Measurements from ENCODE around the gene SLC4A3.

SLC4A3 gene, protein sequence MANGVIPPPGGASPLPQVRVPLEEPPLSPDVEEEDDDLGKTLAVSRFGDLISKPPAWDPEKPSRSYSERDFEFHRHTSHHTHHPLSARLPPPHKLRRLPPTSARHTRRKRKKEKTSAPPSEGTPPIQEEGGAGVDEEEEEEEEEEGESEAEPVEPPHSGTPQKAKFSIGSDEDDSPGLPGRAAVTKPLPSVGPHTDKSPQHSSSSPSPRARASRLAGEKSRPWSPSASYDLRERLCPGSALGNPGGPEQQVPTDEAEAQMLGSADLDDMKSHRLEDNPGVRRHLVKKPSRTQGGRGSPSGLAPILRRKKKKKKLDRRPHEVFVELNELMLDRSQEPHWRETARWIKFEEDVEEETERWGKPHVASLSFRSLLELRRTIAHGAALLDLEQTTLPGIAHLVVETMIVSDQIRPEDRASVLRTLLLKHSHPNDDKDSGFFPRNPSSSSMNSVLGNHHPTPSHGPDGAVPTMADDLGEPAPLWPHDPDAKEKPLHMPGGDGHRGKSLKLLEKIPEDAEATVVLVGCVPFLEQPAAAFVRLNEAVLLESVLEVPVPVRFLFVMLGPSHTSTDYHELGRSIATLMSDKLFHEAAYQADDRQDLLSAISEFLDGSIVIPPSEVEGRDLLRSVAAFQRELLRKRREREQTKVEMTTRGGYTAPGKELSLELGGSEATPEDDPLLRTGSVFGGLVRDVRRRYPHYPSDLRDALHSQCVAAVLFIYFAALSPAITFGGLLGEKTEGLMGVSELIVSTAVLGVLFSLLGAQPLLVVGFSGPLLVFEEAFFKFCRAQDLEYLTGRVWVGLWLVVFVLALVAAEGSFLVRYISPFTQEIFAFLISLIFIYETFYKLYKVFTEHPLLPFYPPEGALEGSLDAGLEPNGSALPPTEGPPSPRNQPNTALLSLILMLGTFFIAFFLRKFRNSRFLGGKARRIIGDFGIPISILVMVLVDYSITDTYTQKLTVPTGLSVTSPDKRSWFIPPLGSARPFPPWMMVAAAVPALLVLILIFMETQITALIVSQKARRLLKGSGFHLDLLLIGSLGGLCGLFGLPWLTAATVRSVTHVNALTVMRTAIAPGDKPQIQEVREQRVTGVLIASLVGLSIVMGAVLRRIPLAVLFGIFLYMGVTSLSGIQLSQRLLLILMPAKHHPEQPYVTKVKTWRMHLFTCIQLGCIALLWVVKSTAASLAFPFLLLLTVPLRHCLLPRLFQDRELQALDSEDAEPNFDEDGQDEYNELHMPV

DNA sequence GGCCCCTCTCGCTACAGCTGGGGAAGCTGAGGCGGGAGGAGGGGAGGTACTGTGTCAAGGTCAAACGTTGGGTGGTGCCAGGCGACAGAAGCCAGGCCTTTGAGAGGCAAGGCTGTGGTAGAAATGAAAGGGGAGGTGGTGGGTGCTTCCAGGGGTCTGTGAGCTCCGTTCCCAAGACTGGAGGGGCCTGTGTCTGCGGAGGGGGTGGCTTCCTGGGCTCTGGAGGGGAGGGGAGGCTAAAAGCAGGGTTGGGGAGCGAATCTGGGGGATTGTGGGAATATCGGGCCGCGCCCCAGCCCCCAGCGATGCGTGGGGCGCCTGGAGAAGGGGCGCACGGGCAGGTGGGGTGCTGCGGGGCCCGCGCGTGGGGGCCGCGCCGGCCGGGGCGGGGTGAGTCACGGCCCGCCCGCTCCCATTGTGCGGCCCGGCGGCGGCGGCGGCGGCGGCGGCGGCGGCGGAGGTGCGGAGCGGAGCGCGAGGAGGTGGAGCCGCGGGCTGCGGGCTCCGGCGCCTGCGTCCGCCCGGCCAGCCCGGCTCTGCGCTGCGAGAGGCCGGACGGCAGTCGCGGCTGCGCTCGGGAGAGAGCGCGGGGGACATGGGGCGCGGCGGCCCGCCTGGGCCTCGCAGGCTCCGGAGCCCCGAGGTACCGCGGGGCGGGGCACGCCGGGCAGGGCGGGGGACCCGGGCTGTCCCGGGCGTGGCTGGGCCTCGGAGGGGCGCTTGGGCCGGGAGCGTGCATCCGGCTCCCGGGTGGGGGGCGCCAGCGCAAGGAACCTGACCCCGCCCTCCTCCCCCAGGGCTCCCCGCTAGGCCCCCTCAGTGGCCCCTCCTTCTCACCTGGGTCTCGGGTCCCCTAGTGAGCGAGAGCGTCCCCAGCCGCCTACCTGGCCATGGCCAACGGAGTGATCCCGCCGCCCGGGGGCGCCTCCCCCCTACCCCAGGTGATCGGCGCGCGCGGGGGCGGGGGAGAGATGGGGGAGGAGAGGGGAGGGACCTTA, at the start of gene SLC4A3:
TSS of gene SLC4A3 (plus strand) at position 528 of the 998 bp plus-strand sequence. CDS start at position 891, 363 bp downstream.
- Mint-ChIP-seq H3K9me3 (no peaks in the 10 kb centered on the region), H3K4me1 (ENCODE audit: low read depth) (peaks cover 6% of the 10 kb centered on the region), H3K36me3 (ENCODE audit: low read depth) (no peaks in the 10 kb centered on the region), H3K27ac (peak within 1 kb of the TSS; percentile 26), H3K4me3 (peak within 1 kb of the TSS; percentile 62), H3K27me3 (peaks cover 15% of the 10 kb centered on the region)

DNA sequence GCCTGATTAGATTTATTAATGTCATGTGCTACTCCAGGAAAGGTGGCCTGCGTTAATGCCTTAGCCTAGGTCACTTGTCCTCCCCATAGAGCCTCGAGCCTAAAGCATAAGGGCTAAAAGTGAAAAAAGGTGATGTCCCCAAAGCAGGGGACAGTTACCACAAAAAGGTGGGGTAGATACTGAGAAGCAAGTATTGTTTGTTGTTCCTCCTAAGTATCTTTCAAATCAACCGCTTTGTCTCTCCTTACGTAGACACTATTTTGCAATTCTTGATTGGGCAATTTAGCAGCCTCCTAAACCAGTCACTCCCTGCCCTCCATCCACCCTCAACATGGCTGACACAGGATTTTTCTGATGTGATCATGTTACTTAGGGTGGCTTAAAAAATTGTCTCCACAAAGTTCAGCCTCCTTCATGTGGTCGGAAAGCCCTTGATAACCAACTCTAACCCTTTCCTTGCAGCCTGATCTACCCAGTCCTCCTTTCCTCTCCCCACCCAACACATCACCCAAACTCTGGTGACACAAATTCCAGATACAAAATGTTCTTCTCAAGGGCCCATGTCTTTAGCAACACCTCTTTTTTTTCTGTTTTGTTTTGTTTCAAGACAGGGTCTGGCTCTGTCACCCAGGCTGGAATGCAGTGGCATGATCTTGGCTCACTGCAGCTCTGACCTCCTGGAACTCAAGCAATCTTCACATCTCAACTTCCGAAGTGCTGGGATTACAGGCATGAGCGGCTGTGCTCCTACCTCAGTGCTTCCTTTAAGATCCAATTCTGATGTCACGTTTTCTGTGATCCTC, 48.4 kb upstream of the SLC4A3 start:
- Mint-ChIP-seq H3K27me3 (peaks cover 19% of the 10 kb centered on the region), H3K4me1 (ENCODE audit: low read depth) (no peaks in the 10 kb centered on the region), H3K4me3 (no peak overlapping the region), H3K36me3 (ENCODE audit: low read depth) (no peaks in the 10 kb centered on the region), H3K27ac (no peak overlapping the region), H3K9me3 (no peaks in the 10 kb centered on the region)

DNA sequence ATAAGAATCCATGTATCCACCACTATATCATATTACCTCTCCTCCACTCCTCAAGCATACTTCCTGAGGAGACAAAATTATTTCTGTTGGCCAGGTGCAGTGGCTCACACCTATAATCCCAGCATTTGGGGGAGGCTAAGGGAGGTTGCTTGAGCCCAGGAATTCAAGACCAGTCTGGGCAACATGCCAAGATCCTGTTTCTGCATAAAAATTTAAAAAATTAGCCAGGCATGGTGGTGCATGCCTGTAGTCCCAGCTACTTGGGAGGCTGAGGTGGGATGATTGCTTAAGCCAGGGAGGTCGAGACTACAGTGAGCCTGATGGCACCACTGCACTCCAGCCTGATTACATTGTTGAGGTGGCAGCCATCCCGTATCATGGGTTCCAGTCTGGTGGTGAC, 46.1 kb upstream of the SLC4A3 start:
- Mint-ChIP-seq H3K36me3 (ENCODE audit: low read depth) (no peaks in the 10 kb centered on the region), H3K4me1 (ENCODE audit: low read depth) (no peaks in the 10 kb centered on the region), H3K27me3 (peaks cover 11% of the 10 kb centered on the region), H3K27ac (no peak overlapping the region), H3K9me3 (no peaks in the 10 kb centered on the region), H3K4me3 (no peak overlapping the region)

DNA sequence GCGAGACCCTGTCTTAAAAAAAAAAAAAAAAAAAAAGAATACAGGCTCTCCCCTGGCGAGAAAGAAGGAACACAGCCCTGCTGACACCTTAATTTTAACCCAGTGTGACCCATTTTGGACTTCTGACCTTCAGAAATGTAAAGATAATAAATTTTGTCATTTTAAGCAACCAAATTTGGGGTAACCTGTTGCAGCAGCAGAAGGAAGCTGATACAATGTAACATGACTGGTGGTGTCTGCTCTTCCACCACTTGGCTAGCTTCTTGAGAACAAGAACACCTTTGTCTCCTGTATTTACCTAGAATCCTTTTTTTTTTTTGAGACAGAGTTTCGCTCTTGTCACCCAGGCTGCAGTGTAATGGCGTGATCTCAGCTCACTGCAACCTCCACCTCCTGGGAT, 36.3 kb upstream of the SLC4A3 start:
- Mint-ChIP-seq H3K9me3 (no peaks in the 10 kb centered on the region), H3K27me3 (peaks cover 4% of the 10 kb centered on the region), H3K36me3 (ENCODE audit: low read depth) (no peaks in the 10 kb centered on the region), H3K4me3 (no peak overlapping the region), H3K4me1 (ENCODE audit: low read depth) (no peaks in the 10 kb centered on the region), H3K27ac (no peak overlapping the region)

DNA sequence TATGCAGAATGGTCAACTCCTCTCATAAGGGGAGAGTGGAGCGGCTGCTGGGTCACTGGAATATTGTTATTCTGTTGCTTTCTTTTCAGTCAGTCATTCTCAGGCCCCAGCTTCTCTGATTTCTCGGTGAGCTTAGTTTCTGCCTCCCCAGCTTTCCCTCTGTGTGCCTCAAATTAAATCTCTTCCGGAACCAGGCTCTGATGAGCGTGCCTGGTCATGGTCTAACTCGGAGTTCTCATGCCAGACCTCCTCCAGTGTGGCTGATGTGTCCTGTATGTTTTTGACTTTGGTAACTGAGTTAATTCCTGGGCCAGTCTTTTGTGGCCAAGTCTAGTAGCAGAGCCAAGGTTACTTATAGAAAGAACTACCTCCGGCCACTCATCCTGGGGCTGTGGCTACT, 34.7 kb upstream of the SLC4A3 start:
- H3K27ac Mint-ChIP-seq: no peak overlapping the region
- H3K9me3 Mint-ChIP-seq: no peaks in the 10 kb centered on the region
- H3K36me3 Mint-ChIP-seq (ENCODE audit: low read depth): no peaks in the 10 kb centered on the region

DNA sequence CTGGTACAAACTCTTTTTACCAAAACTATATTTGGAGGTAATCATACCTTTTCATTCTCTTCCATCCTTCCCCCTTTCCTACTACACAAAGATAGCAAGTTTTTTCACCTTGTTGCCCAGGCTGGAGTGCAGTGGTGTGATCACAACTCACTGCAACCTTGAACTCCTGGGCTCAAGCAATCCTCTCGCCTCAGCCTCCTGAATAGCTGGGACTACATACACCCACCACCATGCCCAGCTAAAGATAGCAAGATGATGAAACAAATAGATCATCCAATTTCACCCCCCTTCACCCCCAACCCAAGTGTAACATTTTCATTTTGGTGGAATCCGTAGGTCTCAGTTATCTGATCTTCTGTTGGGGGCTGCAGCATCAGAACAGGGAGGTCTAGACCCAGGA, 34.3 kb upstream of the SLC4A3 start:
- Mint-ChIP-seq H3K4me3 (no peak overlapping the region), H3K4me1 (ENCODE audit: low read depth) (peaks cover 10% of the 10 kb centered on the region), H3K36me3 (ENCODE audit: low read depth) (no peaks in the 10 kb centered on the region), H3K9me3 (no peaks in the 10 kb centered on the region), H3K27ac (no peak overlapping the region), H3K27me3 (peaks cover 4% of the 10 kb centered on the region)

More for the DNA sequence above, 34.7 kb upstream of the SLC4A3 start:
- H3K4me1 Mint-ChIP-seq (ENCODE audit: low read depth): peaks cover 9% of the 10 kb centered on the region
- no peak overlapping the region for H3K4me3 Mint-ChIP-seq
- H3K27me3 Mint-ChIP-seq: peaks cover 4% of the 10 kb centered on the region

DNA sequence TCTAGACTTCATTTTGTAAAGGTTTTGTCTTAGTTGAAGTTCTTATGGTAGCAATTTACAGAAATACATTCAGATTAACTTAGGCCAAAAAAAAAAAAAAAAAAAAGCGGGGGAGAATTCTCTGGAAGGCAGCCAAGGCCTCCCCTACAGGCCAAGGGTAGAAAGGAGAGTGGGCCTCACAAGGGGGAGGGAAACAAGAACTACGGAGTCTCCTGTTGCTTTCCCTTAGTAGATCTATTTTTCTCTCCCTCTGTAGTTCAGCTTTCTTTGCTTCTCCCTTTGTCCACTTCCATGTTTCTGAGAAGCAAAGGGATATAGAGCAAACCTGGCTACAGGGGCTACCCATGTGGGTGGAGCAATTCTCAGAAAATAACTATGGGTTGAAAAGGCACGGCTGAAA, 32.2 kb upstream of the SLC4A3 start:
- no peak overlapping the region for H3K4me3 Mint-ChIP-seq
- peaks cover 4% of the 10 kb centered on the region for H3K27me3 Mint-ChIP-seq
- no peak overlapping the region for H3K27ac Mint-ChIP-seq
- H3K36me3 Mint-ChIP-seq (ENCODE audit: low read depth): peaks cover 4% of the 10 kb centered on the region
- H3K4me1 Mint-ChIP-seq (ENCODE audit: low read depth): peaks cover 19% of the 10 kb centered on the region
- H3K9me3 Mint-ChIP-seq: no peaks in the 10 kb centered on the region

DNA sequence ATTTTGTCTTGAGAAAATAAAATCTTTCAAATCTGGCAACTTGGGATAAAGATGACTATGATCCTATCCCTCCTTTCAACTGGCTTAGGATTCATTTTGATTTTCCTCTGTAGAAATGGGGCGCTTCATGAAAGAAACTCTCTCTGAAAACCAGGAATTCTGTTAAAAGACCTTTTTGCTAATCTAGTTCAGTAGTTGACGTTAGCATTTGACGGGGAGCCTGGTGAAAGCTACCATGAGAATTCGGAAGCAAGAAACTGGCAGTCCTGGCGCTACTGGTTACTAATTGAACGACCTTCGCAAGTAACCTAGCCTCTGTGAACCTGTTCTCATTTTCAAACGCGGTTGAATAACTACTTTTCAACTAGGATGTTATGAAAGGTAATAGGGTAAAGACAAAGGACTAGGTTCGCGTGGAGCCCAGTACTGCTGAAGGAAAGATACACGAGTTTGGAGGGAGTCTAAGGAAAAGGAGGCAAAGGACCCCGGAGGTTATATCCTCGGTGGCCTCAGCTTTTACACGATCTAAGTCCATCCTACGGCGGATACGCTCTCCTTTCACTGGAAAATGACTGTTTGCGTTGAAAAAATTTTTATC, 30.4 kb upstream of the SLC4A3 start:
- peaks cover 13% of the 10 kb centered on the region for H3K36me3 Mint-ChIP-seq (ENCODE audit: low read depth)
- peak overlapping the region; percentile 94 for H3K27ac Mint-ChIP-seq
- H3K4me1 Mint-ChIP-seq (ENCODE audit: low read depth): peaks cover 19% of the 10 kb centered on the region
- H3K27me3 Mint-ChIP-seq: peaks cover 4% of the 10 kb centered on the region
- no peaks in the 10 kb centered on the region for H3K9me3 Mint-ChIP-seq
- peak overlapping the region; percentile 93 for H3K4me3 Mint-ChIP-seq

DNA sequence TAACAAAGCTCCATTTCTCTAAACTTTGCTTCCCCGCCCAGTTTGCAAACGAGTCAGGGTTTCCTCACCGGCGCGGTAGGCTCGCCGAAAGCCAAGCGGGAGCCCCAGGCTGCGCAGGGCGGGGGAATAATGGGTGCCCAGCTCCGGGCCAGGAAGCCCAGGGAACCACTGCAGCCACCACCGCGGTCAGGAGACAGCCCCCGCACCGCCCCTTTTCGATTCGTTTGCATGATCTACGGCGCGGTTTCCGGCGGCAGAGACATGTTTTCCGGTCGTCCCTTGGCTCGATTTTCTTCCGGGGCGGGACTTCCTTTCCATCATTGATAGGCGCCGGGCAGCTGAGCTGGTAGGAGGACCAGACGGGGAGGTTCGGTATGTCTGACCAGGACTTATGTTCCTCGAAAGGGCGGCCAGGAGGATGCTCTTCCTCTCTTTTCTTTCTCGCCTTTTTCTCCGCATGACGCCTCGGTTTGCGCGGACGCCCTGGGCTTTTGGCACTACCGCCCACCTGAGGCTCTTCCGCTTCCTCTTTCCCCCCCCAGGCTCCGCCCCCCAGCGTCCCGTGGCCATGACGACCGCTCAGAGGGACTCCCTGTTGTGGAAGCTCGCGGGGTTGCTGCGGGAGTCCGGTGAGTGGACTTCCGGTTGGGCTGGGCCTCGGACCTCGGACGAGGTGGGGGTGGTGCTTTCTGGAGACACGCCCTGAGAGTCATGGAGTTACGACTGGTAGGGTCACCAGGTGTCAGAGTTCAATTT, 29.7 kb upstream of the SLC4A3 start, which contains the start of gene STK11IP:
TSS of gene STK11IP (plus strand) at position 306 of the 756 bp plus-strand sequence. CDS start at position 569, 263 bp downstream.
- Mint-ChIP-seq H3K27me3 (peaks cover 4% of the 10 kb centered on the region), H3K9me3 (no peaks in the 10 kb centered on the region), H3K4me1 (ENCODE audit: low read depth) (peaks cover 19% of the 10 kb centered on the region), H3K4me3 (peak within 1 kb of the TSS; percentile 93), H3K36me3 (ENCODE audit: low read depth) (peaks cover 15% of the 10 kb centered on the region), H3K27ac (peak within 1 kb of the TSS; percentile 94)

DNA sequence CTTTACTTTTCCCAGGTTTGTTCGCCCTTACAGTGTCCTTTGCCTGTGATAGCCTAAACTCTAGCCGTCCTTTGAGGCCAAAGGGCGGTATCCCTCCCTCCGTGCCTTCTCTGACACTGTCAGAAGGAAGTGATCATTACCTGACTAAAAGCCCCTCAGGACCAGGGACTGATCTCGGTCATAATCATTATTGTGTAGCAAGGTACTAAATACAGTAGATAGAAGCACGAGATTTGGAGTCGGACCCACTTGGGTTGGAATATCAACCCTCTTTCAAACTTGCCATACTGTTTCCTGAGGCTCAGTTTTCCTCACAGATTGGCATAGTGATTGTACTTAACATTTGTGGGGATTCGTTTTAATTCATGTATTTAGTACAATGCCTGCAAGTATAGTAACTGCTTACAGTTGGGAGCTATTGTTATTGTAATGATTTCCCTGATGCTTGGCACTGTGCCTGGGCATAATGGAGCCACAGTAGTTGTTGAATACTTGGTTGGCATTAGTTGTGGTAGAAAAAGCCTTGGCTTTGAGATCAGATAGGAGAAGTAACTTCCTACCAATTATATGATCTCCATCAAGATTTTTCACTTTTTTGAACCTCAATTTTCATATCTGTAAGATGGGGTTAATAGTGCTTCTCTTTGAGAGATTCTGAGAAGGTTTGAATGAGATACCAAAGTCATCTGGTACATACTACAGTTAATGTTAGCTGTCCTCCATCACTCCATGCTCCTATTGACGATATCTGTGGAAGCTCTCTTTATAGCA, 28.9 kb upstream of the SLC4A3 start:
- peaks cover 19% of the 10 kb centered on the region for H3K4me1 Mint-ChIP-seq (ENCODE audit: low read depth)
- peaks cover 4% of the 10 kb centered on the region for H3K27me3 Mint-ChIP-seq
- H3K36me3 Mint-ChIP-seq (ENCODE audit: low read depth): peaks cover 15% of the 10 kb centered on the region
- peak overlapping the region; percentile 93 for H3K4me3 Mint-ChIP-seq
- H3K9me3 Mint-ChIP-seq: no peaks in the 10 kb centered on the region
- peak overlapping the region; percentile 94 for H3K27ac Mint-ChIP-seq

DNA sequence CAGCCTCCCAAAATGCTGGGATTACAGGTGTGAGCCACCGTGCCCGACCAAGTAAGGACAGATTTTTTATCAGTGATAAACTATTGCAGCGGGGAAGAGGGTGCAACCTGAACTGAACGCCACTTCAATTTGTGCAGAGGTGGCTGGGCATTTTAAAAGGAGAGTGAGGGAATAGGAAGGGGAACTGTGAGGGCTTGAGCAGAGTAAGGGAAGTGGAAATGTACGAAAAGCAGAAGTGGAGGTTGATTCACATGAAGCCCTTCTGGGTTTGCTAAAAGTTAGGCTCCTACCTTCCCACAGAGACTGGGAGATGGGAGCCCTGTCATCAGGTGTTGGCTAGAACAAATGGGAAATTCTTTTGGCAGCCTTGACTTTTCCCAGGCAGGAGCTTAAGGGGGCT, 23.7 kb upstream of the SLC4A3 start:
- Mint-ChIP-seq H3K27ac (no peak overlapping the region), H3K36me3 (ENCODE audit: low read depth) (peaks cover 34% of the 10 kb centered on the region), H3K4me3 (no peak overlapping the region), H3K9me3 (no peaks in the 10 kb centered on the region), H3K27me3 (no peaks in the 10 kb centered on the region), H3K4me1 (ENCODE audit: low read depth) (peaks cover 3% of the 10 kb centered on the region)

DNA sequence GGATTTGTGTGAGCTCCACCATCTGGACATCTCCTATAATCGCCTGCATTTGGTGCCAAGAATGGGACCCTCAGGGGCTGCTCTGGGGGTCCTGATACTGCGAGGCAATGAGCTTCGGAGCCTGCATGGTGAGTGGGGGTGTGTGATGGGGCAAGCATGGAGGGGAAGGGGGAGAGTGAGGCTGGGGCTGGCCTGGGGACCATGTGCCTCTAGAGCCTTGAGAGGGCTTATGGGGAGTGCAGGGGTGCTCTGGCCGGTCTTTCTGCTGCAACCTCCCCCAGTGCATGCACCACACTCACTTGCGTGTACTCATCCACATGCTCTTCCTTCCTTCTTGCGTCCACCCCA, 21.8 kb upstream of the SLC4A3 start:
- H3K9me3 Mint-ChIP-seq: no peaks in the 10 kb centered on the region
- no peak overlapping the region for H3K4me3 Mint-ChIP-seq
- no peak overlapping the region for H3K27ac Mint-ChIP-seq
- no peaks in the 10 kb centered on the region for H3K27me3 Mint-ChIP-seq
- H3K4me1 Mint-ChIP-seq (ENCODE audit: low read depth): no peaks in the 10 kb centered on the region
- H3K36me3 Mint-ChIP-seq (ENCODE audit: low read depth): peaks cover 36% of the 10 kb centered on the region

Measured in stimulated activated naive CD8-positive, alpha-beta T cell treated with anti-CD3 and anti-CD28 coated beads, Interleukin-15, Interleukin-2, amounts not matched to agents 100 ng/mL and 50 ng/mL, for 24 hours (primary cell).